G401.6 (cell line): ENCODE data around the gene ZNF316.
"Not testable (repeated sequence)": the region's sequence is repeated elsewhere in the genome, so short reads cannot be mapped to it uniquely, and the experiment has no call there.

Experiments used
- FAIRE-seq: peaks from 2 replicates; lab custom pipeline; 2012; peaks lifted over from hg19 to GRCh38; lab: Jason Lieb, UNC

The ZNF316 gene

GRCh38 chr7:6621195-6622133 is 15.7 kb upstream of the ZNF316 start:
- FAIRE-seq = no peak

- no peak for FAIRE-seq
Observed at GRCh38 chr7:6622134-6622710, 14.9 kb upstream of the ZNF316 start.

- no peak for FAIRE-seq
Observed at GRCh38 chr7:6623589-6624245, 13.4 kb upstream of the ZNF316 start.

GRCh38 chr7:6624246-6624611 is 12.9 kb upstream of the ZNF316 start:
- FAIRE-seq = no peak

- FAIRE-seq = no peak
Observed at GRCh38 chr7:6628045-6628444, 9.1 kb upstream of the ZNF316 start.

GRCh38 chr7:6630007-6630849 is 6.9 kb upstream of the ZNF316 start:
- FAIRE-seq = no peak

GRCh38 chr7:6631605-6632004 is 5.5 kb upstream of the ZNF316 start:
- FAIRE-seq = no peak

GRCh38 chr7:6634021-6634420 is 3.1 kb upstream of the ZNF316 start:
- FAIRE-seq = no peak

DNA sequence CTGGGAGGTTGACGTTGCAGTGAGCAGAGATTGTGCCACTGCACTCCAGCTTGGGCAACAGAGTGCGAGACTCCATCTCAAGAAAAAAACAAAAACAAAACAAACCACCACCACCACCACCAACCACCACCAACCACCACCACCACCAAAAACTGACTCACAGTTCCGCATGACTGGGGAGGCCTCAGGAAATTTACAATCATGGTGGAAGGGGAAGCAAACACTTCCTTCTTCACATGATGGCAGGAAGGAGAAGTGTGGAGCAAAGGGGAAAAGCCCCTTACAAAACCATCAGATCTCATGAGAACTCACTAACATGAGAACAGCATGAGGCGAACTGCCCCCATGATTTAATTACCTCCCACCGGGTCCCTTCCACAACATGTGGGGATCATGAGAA is 2.1 kb upstream of the ZNF316 start:
- not testable (repeated sequence) for FAIRE-seq

DNA sequence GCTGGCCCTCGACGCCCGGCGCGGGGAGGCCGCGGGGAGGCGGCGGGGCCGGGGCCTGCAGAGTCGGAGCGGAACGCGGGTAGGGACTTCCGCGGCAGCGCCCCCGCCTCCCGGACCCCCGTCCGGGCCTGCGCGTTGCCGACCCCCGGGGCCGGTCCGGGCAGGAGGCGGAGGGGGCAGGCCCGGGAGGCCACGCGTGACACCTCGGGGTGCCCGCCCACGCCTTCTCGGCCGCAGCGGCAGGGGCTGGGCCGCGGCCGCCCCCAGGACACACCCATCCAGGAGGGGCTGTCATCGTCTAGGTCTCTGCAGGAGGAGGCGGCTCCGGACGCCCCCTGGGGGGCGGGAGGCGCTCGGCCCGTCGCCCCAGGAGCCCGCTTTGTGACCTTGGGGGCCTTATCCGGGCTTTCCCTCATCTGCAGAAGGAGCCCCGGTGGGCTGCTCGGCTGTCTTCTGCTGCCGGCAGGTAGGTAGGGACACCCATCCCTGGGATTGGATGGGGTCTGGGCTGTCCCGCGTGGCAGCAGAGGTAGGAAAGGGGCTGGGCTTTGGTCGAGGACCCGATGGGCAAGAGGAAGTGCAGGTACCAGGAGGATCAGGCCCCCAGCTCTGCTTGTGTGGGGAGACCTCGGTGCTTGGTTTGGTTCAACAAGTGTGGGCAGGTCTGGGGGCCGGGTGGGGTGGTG is 569 bp downstream of the ZNF316 start:
- FAIRE-seq = no peak

DNA sequence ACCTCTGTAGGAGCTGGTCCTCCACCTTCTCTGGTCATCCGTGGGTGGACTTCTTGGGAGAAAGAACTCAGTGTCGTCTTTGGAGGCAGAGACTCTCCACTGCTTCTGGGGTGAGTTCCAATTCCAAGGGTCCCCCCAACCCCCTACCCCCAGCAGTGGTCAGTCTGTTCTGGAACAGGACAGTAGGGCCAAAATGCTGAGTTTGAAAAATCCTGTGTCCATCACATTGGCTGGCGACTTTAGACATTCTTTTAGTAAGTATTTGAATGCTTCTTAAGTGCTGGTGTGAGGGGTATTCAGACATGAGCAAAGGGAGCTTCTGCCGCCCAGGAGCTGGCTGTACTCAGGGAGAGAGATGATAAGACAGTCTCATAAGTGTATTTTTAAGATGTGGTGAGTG is 1.9 kb downstream of the ZNF316 start:
- no peak for FAIRE-seq

DNA sequence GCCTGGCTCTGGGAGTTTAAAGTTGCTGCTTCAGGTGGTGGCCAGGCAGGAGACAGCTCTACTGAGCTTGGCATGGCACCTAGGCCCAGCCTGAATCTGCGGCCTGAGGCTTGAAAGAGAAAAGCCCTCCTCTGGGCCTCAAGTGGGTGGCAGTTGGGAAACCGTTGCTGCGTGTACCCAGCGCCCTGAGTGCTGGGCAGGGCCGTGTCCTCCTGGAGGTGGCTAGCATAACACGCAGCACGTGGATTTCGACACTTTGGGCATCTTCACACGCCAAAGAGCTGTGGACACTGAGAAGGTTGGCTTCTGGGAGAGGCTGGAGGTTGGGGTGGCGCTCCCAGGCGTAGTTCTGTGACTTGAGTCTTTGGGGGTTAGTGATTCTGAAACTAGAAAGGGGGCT is 2.5 kb downstream of the ZNF316 start:
- FAIRE-seq = no peak

- FAIRE-seq = no peak
Observed at GRCh38 chr7:6640246-6640721, 3.2 kb downstream of the ZNF316 start.

GRCh38 chr7:6641305-6642035 is 4.4 kb downstream of the ZNF316 start:
- no peak for FAIRE-seq

DNA sequence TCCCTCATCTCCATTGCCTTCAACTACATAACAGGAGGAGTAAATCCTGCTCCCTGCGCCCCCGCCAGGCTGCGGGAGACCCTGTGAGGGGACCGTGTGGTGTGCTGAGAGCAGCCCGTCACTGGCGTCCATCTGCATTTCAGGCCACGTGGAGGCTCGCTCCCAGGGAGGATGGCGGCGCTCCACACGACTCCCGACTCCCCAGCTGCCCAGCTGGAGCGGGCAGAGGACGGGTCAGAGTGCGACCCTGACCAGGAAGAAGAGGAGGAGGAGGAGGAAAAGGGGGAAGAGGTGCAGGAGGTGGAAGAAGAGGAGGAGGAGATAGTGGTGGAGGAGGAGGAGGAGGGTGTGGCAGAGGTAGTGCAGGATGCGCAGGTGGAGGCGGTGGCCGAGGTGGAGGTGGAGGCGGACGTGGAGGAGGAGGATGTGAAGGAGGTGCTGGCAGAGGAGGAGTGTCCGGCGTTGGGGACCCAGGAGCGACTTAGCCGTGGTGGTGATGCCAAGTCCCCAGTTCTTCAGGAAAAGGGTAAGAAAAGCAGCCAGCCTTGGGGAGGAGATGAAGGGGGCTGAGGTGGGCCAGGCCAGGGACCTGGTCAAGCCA is 5.2 kb downstream of the ZNF316 start:
- no peak for FAIRE-seq

GRCh38 chr7:6642861-6643640 is 5.9 kb downstream of the ZNF316 start:
- FAIRE-seq = no peak

- no peak for FAIRE-seq
Observed at GRCh38 chr7:6643915-6644625, 7.0 kb downstream of the ZNF316 start.

GRCh38 chr7:6644728-6645127 is 7.6 kb downstream of the ZNF316 start:
- no peak for FAIRE-seq

GRCh38 chr7:6646465-6646864 is 9.3 kb downstream of the ZNF316 start:
- no peak for FAIRE-seq
